ENCODE data around the gene NAB1.
"Not testable (repeated sequence)": the region's sequence is repeated elsewhere in the genome, so short reads cannot be mapped to it uniquely, and the experiment has no call there.

NAB1 gene, protein sequence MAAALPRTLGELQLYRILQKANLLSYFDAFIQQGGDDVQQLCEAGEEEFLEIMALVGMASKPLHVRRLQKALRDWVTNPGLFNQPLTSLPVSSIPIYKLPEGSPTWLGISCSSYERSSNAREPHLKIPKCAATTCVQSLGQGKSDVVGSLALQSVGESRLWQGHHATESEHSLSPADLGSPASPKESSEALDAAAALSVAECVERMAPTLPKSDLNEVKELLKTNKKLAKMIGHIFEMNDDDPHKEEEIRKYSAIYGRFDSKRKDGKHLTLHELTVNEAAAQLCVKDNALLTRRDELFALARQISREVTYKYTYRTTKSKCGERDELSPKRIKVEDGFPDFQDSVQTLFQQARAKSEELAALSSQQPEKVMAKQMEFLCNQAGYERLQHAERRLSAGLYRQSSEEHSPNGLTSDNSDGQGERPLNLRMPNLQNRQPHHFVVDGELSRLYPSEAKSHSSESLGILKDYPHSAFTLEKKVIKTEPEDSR

DNA sequence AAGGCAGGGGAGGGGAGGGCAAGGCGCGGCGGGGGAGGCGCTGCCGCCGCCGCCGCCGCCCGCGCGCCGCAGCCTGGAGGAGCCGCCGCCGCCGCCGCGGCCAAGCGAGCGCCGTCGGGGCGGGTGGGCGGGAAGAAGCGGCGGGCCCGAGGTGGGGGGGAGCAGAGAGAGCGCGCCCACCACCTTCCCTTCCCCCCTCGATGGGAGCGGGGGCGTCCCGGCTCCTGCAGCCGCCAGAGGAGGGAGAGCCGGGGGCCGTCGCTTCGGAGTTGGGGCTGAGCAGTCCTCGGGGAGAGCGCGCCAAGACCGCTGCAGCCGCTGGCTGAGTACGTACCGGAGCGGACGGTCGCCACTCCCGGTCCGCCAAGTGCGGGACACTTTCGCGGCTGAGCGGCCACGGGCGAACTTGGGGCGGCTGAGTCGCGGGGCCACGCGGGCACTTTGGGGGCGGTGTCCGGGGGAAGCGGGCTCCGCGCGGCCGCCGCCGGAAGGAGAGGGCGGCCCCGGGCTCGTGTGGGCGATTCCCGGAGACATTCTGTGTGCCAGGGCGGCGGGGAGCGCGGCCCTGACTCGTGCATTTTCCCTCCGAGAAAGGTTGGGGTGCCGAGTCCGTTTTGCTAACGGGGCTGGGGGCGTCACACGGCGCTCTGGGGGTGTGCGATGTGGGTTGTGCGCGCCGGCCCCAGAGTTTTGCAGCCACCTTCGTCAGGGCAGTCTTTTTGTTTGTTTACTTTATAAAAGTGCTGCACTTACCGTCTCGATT lies at the start of gene NAB1:
TSS of gene NAB1 (plus strand) at position 49 of the 763 bp plus-strand sequence. CDS start 10,094 bp downstream, outside the sequence.
- DNase-seq (ENCODE audit: insufficient read length, low spot score): peak; percentile 43
- peak; percentile 55 for FAIRE-seq

GRCh38 chr2:190599546-190600220 lies 49.2 kb upstream of the NAB1 start:
- DNase-seq (ENCODE audit: insufficient read length, low spot score) (no peak), FAIRE-seq (no peak)

GRCh38 chr2:190600293-190601103 lies 48.4 kb upstream of the NAB1 start:
- DNase-seq (ENCODE audit: insufficient read length, low spot score): no peak
- FAIRE-seq: no peak

- no peak for DNase-seq (ENCODE audit: insufficient read length, low spot score)
- FAIRE-seq: no peak
These were observed 45.5 kb upstream of the NAB1 start for GRCh38 chr2:190603374-190603773.

DNA sequence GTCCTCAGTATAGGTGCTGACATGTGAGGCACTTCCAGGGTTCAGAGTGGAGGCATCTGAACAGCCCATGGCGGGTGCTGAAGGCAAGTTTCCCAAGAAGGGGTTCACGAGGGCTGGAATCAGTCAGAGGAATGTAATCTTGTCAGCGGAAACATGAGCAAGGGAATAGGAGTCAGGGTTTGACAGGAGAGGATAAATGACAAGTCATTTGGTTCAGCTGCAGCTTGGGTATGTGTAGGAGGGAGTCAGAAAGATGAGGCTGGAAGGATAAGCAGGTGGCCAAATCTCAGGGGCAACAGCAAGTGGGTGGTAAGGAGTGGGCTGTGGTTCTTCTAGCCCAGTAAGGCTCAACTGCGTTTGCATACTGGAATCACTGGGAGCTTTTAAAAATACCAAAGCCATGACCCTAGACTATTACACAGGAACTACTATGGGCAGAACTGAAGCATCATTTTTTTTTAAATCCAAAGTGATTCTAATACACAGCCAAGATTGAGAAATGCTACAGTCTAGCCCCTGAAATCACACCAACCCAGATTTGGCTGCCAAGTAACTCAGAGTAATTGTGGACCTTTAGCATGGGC lies 41.8 kb upstream of the NAB1 start:
- DNase-seq (ENCODE audit: insufficient read length, low spot score) (no peak), FAIRE-seq (no peak)

GRCh38 chr2:190607657-190608357 lies 41.1 kb upstream of the NAB1 start:
- no peak for DNase-seq (ENCODE audit: insufficient read length, low spot score)

GRCh38 chr2:190608863-190609262 lies 40.0 kb upstream of the NAB1 start:
- DNase-seq (ENCODE audit: insufficient read length, low spot score); FAIRE-seq: not testable (repeated sequence)

More at GRCh38 chr2:190607657-190608357, 41.1 kb upstream of the NAB1 start:
- FAIRE-seq: no peak

- DNase-seq (ENCODE audit: insufficient read length, low spot score); FAIRE-seq: not testable (repeated sequence)
These were observed 39.5 kb upstream of the NAB1 start for GRCh38 chr2:190609397-190609796.

- not testable (repeated sequence) for FAIRE-seq; DNase-seq (ENCODE audit: insufficient read length, low spot score)
These were observed 38.4 kb upstream of the NAB1 start for GRCh38 chr2:190610528-190610927.

- no peak for FAIRE-seq
- DNase-seq (ENCODE audit: insufficient read length, low spot score): no peak
These were observed 33.2 kb upstream of the NAB1 start for GRCh38 chr2:190615555-190616200.

GRCh38 chr2:190618030-190618429 lies 30.9 kb upstream of the NAB1 start:
- FAIRE-seq (peak; percentile 31), DNase-seq (ENCODE audit: insufficient read length, low spot score) (no peak)

DNA sequence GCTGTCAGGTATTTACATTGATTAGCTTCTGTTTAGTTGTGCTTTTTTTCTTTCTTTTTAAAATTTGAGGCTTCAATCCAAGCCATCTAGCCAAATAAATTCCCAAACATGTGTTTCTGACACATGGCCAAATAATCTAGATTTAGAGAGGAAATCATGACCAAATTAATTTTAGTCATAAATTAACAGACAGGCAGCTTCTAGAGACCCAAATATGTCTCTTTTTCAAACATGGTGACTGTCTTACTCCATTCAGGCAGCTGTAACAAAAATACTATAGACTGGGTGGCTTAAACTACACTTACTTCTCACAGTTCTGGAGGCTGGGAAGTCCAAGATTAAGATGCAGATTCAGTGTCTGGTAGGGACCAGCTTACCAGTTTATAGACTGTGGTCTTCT lies 23.2 kb upstream of the NAB1 start:
- DNase-seq (ENCODE audit: insufficient read length, low spot score): no peak
- no peak for FAIRE-seq

GRCh38 chr2:190626641-190627210 lies 22.2 kb upstream of the NAB1 start:
- DNase-seq (ENCODE audit: insufficient read length, low spot score) (no peak), FAIRE-seq (no peak)

GRCh38 chr2:190627448-190628412 lies 21.2 kb upstream of the NAB1 start:
- DNase-seq (ENCODE audit: insufficient read length, low spot score): peak; percentile 25
- FAIRE-seq: peak; percentile 68

DNA sequence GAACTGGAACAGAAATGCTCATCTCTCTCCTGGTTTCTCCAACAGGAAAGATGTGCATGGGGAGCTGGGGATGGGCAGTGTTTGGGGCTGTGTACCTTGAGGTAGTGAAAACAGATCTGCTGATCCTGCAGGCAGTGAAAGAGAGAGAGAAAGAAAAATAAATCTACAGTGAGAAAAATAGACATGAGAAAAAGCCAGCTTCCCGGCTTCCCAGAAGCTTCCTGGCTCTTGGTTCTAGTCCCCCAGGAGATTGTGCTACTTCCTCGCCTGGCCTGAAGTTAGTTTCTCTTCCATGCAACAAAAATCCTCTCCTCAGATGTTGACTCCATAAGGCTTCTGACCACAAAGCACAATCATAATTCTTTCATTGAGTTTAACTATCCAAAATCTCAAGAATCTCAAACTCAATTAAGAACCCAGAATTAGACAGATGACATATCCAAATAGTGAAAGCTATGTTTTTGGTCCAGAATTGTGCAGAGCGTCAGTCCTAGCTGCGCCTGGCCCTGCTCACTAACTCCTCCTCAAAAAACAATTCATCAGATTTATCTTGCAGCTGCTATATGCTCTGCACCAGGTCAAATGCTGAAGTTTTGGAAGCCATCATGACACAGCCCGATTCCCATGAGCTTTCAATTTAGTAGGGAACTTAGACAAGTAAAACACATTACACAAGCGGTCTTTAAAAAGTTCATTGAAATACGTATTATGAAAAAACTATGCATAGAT lies 20.1 kb upstream of the NAB1 start:
- FAIRE-seq (no peak), DNase-seq (ENCODE audit: insufficient read length, low spot score) (no peak)

- DNase-seq (ENCODE audit: insufficient read length, low spot score) (no peak), FAIRE-seq (no peak)
These were observed 14.5 kb upstream of the NAB1 start for GRCh38 chr2:190634381-190634780.

DNA sequence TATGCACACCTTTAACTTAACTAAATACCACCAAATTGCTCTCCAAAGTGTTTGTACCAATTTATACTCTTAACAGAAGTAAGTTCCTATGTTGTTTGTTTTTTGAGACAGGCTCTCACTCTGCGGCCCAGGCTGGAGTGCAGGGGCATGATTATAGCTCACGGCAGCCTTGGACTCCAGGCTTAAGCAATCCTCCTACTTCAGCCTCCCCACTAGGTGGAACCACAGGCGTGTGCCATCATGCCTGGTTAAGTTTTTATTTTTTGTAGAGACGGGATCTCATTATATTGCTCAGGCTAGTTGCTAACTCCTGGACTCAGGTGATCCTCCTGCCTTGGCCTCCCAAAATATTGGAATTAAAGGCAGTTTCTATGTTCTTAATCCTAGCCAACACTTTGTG lies 13.1 kb upstream of the NAB1 start:
- FAIRE-seq (no peak), DNase-seq (ENCODE audit: insufficient read length, low spot score) (no peak)

Data from GM19239 (cell line).